Smooth muscle cell (in vitro differentiated cells): Measurements from ENCODE around the gene PPP1R2. TPM values are rescaled to one million over a fixed set of nuclear protein-coding genes. Genes with fewer than 3 reads are reported as not detected.

ENCODE experiments used
- DNase-seq: peaks from one replicate; lab custom pipeline; 2025; ENCODE audit not compliant: unreplicated experiment; lab: John Stamatoyannopoulos, UW
- H2AFZ ChIP-seq: fragments of 200-600 bp; sonication (generic); 2 replicates; pipeline ENCODE4 v1.6.0; 2016; ENCODE audit warnings: antibody characterized with exemption, low read depth, mild to moderate bottlenecking
- H3F3A ChIP-seq: fragments of 200-600 bp; sonication (generic); 2 replicates; pipeline ENCODE4 v1.6.0; 2017; ENCODE audit warnings: antibody characterized with exemption, low read depth
- H3K27ac ChIP-seq: fragments of 200-600 bp; sonication (generic); 2 replicates; pipeline ENCODE4 v1.5.1; 2016; ENCODE audit warnings: low read depth, mild to moderate bottlenecking
- H3K27me3 ChIP-seq: fragments of 200-600 bp; sonication (generic); 2 replicates; pipeline ENCODE4 v1.6.1; 2016; ENCODE audit warnings: low read depth, mild to moderate bottlenecking
- H3K36me3 ChIP-seq: fragments of 200-600 bp; sonication (generic); 2 replicates; pipeline ENCODE4 v1.5.1; 2016; ENCODE audit warnings: low read depth
- H3K4me1 ChIP-seq: fragments of 200-600 bp; sonication (generic); 2 replicates; pipeline ENCODE4 v1.5.1; 2016; ENCODE audit warnings: low read depth
- H3K4me2 ChIP-seq: fragments of 200-600 bp; sonication (generic); 2 replicates; pipeline ENCODE4 v1.6.0; 2016; ENCODE audit warnings: mild to moderate bottlenecking
- H3K4me3 ChIP-seq: fragments of 200-600 bp; sonication (generic); 2 replicates; pipeline ENCODE4 v1.5.1; 2016; ENCODE audit warnings: mild to moderate bottlenecking
- H3K79me2 ChIP-seq: fragments of 200-600 bp; sonication (generic); 2 replicates; pipeline ENCODE4 v1.6.0; 2016; ENCODE audit warnings: low read depth, mild to moderate bottlenecking
- H3K9ac ChIP-seq: fragments of 200-600 bp; sonication (generic); 2 replicates; pipeline ENCODE4 v1.6.0; 2016; ENCODE audit warnings: low read depth
- H3K9me3 ChIP-seq: fragments of 200-600 bp; sonication (generic); replicated peaks from 2 replicates; pipeline ENCODE4 v1.5.1; 2016; ENCODE audit warnings: low read depth
- H4K20me1 ChIP-seq: fragments of 200-600 bp; sonication (generic); 2 replicates; pipeline ENCODE4 v1.6.0; 2016; ENCODE audit warnings: low read depth
- CTCF ChIP-seq: fragments of 200-600 bp; sonication (generic); IDR thresholded peaks from 2 replicates; pipeline ENCODE4 v1.5.1; 2017; ENCODE audit warnings: borderline replicate concordance, mild to moderate bottlenecking, antibody characterized with exemption; ENCODE audit not compliant: insufficient read depth, poor library complexity, severe bottlenecking
- WGBS: methylation state at CpG from one replicate; pipeline ENCODE4 v1.1.7; 2016; ENCODE audit warnings: low lambda C conversion rate; 5-methylcytosine and 5-hydroxymethylcytosine counted together
- polyA plus RNA-seq: library from polyadenylated mRNA; unstranded; fragments of >200 nt; fragmentation: Nextera tagmentation; extraction: Ambion mirVana; gene quantifications from 2 replicates; pipeline ENCODE4 v1.2.1, GENCODE V29; 2016
- total RNA-seq: library from RNA; depleted of rRNA; stranded (reverse); fragments of >200 nt; gene quantifications from 2 replicates; pipeline ENCODE4 v1.2.3, GENCODE V29; 2014

The PPP1R2 gene
- total and polyA plus RNA-seq, 2 experiments from 2014 or later, result 33.4 to 47.5 TPM

- Histone ChIP-seq H3F3A (no peaks in the 10 kb centered on the region), H3K9me3 (no peaks in the 10 kb centered on the region), H4K20me1 (no peaks in the 10 kb centered on the region), H3K36me3 (no peaks in the 10 kb centered on the region), H3K27me3 (no peaks in the 10 kb centered on the region), H3K4me1 (no peaks in the 10 kb centered on the region), H3K9ac (no peak overlapping the region), H3K4me3 (no peak overlapping the region), H3K27ac (no peak overlapping the region), H3K79me2 (no peaks in the 10 kb centered on the region), H3K4me2 (no peak overlapping the region), H2AFZ (no peak overlapping the region)
- WGBS, result 94% methylated on average over 5 of the region's 5 CpGs
- DNase-seq, result no peak
- TF ChIP-seq CTCF, result no peak
Observed at GRCh38 chr3:195587824-195588223, 44.7 kb upstream of the PPP1R2 start.

GRCh38 chr3:195587406-195587805 is 44.3 kb upstream of the PPP1R2 start:
- H3K9ac ChIP-seq, result no peak overlapping the region
- no peaks in the 10 kb centered on the region for H3F3A ChIP-seq
- no peak for TF ChIP-seq CTCF
- H3K4me2 ChIP-seq, result no peak overlapping the region
- H3K36me3 ChIP-seq, result no peaks in the 10 kb centered on the region
- H3K4me3 ChIP-seq, result no peak overlapping the region
- no peaks in the 10 kb centered on the region for H3K27me3 ChIP-seq
- H4K20me1 ChIP-seq, result no peaks in the 10 kb centered on the region
- no peak for DNase-seq
- no peaks in the 10 kb centered on the region for H3K4me1 ChIP-seq
- no peak overlapping the region for H3K27ac ChIP-seq
- no peak overlapping the region for H2AFZ ChIP-seq
- no peaks in the 10 kb centered on the region for H3K79me2 ChIP-seq
- no peaks in the 10 kb centered on the region for H3K9me3 ChIP-seq
- WGBS, result 90% methylated on average over 4 of the region's 4 CpGs

GRCh38 chr3:195584543-195584870 is 41.4 kb upstream of the PPP1R2 start:
- DNase-seq, result no peak
- H4K20me1 ChIP-seq, result no peaks in the 10 kb centered on the region
- H3K27ac ChIP-seq, result no peak overlapping the region
- H2AFZ ChIP-seq, result no peak overlapping the region
- no peak overlapping the region for H3K4me3 ChIP-seq
- no peaks in the 10 kb centered on the region for H3K36me3 ChIP-seq
- no peaks in the 10 kb centered on the region for H3F3A ChIP-seq
- no peak overlapping the region for H3K9ac ChIP-seq
- H3K27me3 ChIP-seq, result no peaks in the 10 kb centered on the region
- H3K9me3 ChIP-seq, result no peaks in the 10 kb centered on the region
- no peak overlapping the region for H3K4me2 ChIP-seq
- H3K4me1 ChIP-seq, result no peaks in the 10 kb centered on the region
- WGBS, result 59% methylated on average over 4 of the region's 4 CpGs
- no peak for TF ChIP-seq CTCF
- no peaks in the 10 kb centered on the region for H3K79me2 ChIP-seq

GRCh38 chr3:195583831-195584542 is 40.9 kb upstream of the PPP1R2 start, which contains the start of gene APOD:
TSS of gene APOD (minus strand) at chr3:195583940. CDS start at chr3:195579461, 4,479 bp downstream.
- H4K20me1 ChIP-seq, result no peaks in the 10 kb centered on the region
- no peak within 1 kb of the TSS for H2AFZ ChIP-seq
- no peaks in the 10 kb centered on the region for H3K9me3 ChIP-seq
- no peak within 1 kb of the TSS for H3K27ac ChIP-seq
- H3K4me2 ChIP-seq, result no peak within 1 kb of the TSS
- DNase-seq, result no peak
- no peaks in the 10 kb centered on the region for H3K27me3 ChIP-seq
- TF ChIP-seq CTCF, result no peak
- H3K36me3 ChIP-seq, result no peaks in the 10 kb centered on the region
- H3F3A ChIP-seq, result no peaks in the 10 kb centered on the region
- WGBS, result 70% methylated on average over 16 of the region's 16 CpGs
- no peaks in the 10 kb centered on the region for H3K4me1 ChIP-seq
- H3K4me3 ChIP-seq, result no peak within 1 kb of the TSS
- H3K79me2 ChIP-seq, result no peaks in the 10 kb centered on the region
- no peak within 1 kb of the TSS for H3K9ac ChIP-seq
